Astrocyte (in vitro differentiated cells and primary cell): Measurements from ENCODE around the gene MAMLD1. TPM values are rescaled to one million over a fixed set of nuclear protein-coding genes. Genes with fewer than 3 reads are reported as not detected.
A peak's percentile ranks its signal among the peaks of the same experiment; 100 is the strongest.

ENCODE experiments used
- DNase-seq: peaks from one replicate; pipeline ENCODE4 v3.0.0-alpha.2; 2010; ENCODE audit warnings: low read depth
- FAIRE-seq: peaks from 2 replicates; lab custom pipeline; 2011; peaks lifted over from hg19 to GRCh38; lab: Jason Lieb, UNC
- H2AFZ ChIP-seq: 2 replicates; pipeline ENCODE4 v1.6.0; 2012; ENCODE audit warnings: low read depth, low read length, inconsistent platforms
- H3K27ac ChIP-seq: 2 replicates; pipeline ENCODE4 v1.5.1; 2011; ENCODE audit warnings: low read depth, low read length, inconsistent platforms
- H3K27me3 ChIP-seq: 2 replicates; pipeline ENCODE4 v1.6.0; 2011; ENCODE audit warnings: low read length, inconsistent platforms; ENCODE audit not compliant: insufficient read depth
- H3K36me3 ChIP-seq: 2 replicates; pipeline ENCODE4 v1.5.1; 2011; ENCODE audit warnings: low read length, inconsistent platforms; ENCODE audit not compliant: insufficient read depth
- H3K4me1 ChIP-seq: 2 replicates; pipeline ENCODE4 v1.5.1; 2011; ENCODE audit warnings: low read length, inconsistent platforms; ENCODE audit not compliant: insufficient read depth
- H3K4me2 ChIP-seq: 2 replicates; pipeline ENCODE4 v1.6.0; 2012; ENCODE audit warnings: low read length, inconsistent platforms
- H3K4me3 ChIP-seq: 2 replicates; pipeline ENCODE4 v1.5.1; 2011; ENCODE audit warnings: low read depth, mild to moderate bottlenecking, low read length, inconsistent platforms; ENCODE audit not compliant: insufficient read depth
- H3K79me2 ChIP-seq: 2 replicates; pipeline ENCODE4 v1.6.0; 2012; ENCODE audit warnings: mild to moderate bottlenecking, low read length, inconsistent platforms; ENCODE audit not compliant: insufficient read depth
- H3K9ac ChIP-seq: 2 replicates; pipeline ENCODE4 v1.6.0; 2012; ENCODE audit warnings: mild to moderate bottlenecking, low read length, inconsistent platforms
- H3K9me3 ChIP-seq: 2 replicates; pipeline ENCODE4 v1.5.1; 2012; ENCODE audit warnings: low read depth, mild to moderate bottlenecking, low read length, inconsistent platforms; ENCODE audit not compliant: insufficient read depth
- H4K20me1 ChIP-seq: 2 replicates; pipeline ENCODE4 v1.6.0; 2012; ENCODE audit warnings: low read length, inconsistent platforms; ENCODE audit not compliant: insufficient read depth
- H3K27ac Mint-ChIP-seq: one replicate; pipeline ENCODE4 v1.8.0; 2021; ENCODE audit warnings: mild to moderate bottlenecking, mixed read lengths; ENCODE audit not compliant: unreplicated experiment
- H3K27me3 Mint-ChIP-seq: one replicate; pipeline ENCODE4 v1.8.0; 2021; ENCODE audit warnings: low read depth, mixed read lengths; ENCODE audit not compliant: unreplicated experiment
- H3K36me3 Mint-ChIP-seq: one replicate; pipeline ENCODE4 v1.8.0; 2021; ENCODE audit warnings: low read depth, mixed read lengths; ENCODE audit not compliant: unreplicated experiment
- H3K4me1 Mint-ChIP-seq: one replicate; pipeline ENCODE4 v1.8.0; 2021; ENCODE audit warnings: low read depth, mixed read lengths; ENCODE audit not compliant: unreplicated experiment
- H3K4me3 Mint-ChIP-seq: one replicate; pipeline ENCODE4 v1.8.0; 2021; ENCODE audit warnings: mild to moderate bottlenecking, moderate library complexity, mixed read lengths; ENCODE audit not compliant: unreplicated experiment
- H3K9me3 Mint-ChIP-seq: one replicate; pipeline ENCODE4 v1.8.0; 2021; ENCODE audit warnings: mild to moderate bottlenecking, mixed read lengths; ENCODE audit not compliant: unreplicated experiment
- EZH2 ChIP-seq: IDR thresholded peaks from 2 replicates; pipeline ENCODE4 v1.6.1; 2012; ENCODE audit warnings: mild to moderate bottlenecking, low read length, inconsistent platforms; ENCODE audit not compliant: insufficient read depth
- total RNA-seq: library from RNA; stranded (reverse); gene quantifications from 2 replicates; pipeline ENCODE4 v1.2.1, GENCODE V29; 2021
- TF ChIP-seq, protein P1 (sequence below): IDR thresholded peaks from 2 replicates; pipeline ENCODE4 v1.5.1; 2011; ENCODE audit warnings: low read depth, mild to moderate bottlenecking, inconsistent platforms, low read length, moderate library complexity; ENCODE audit not compliant: insufficient read depth

MAMLD1 gene
- total RNA-seq, 1 donor from 2014 or later = 6.6 TPM

DNA sequence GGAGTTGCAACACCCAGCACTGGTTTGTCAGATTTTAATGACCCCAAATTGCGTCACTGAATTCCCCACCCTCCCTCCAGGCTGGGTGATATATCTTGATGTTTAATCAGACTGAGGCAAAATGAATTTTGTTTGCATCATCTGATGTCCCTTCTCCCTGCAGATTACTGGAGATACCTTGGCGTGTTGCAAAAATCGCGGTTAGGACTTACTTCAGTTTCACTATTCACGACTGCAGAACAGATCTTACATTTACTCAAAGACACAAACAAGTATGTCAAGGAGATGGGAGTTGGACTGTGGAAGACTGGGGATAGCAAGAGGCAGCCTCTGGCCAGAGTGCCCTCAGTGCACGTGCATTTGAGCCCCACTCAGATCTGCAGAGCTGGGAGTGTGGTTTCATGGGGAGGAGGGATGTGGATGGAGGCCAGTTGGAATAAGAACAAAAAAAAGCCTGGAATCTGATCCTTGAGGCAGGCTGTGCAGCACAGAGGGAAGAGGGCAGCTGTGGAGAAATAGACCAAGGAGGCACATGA is 113.1 kb downstream of the MAMLD1 start:
- Histone ChIP-seq H3K9me3 (no peaks in the 10 kb centered on the region), H3K9ac (no peak overlapping the region), H4K20me1 (no peaks in the 10 kb centered on the region), H3K79me2 (no peaks in the 10 kb centered on the region), H3K4me3 (no peak overlapping the region), H3K4me2 (no peak overlapping the region), H3K27ac (no peak overlapping the region), H3K4me1 (no peaks in the 10 kb centered on the region), H3K36me3 (peaks cover 3% of the 10 kb centered on the region), H3K27me3 (no peaks in the 10 kb centered on the region), H2AFZ (no peak overlapping the region)
- DNase-seq (peak; percentile 15), FAIRE-seq (peak; percentile 29)
- H3K27me3 Mint-ChIP-seq = no peaks in the 10 kb centered on the region
- no peak overlapping the region for H3K4me3 Mint-ChIP-seq
- TF ChIP-seq, protein P1, sequence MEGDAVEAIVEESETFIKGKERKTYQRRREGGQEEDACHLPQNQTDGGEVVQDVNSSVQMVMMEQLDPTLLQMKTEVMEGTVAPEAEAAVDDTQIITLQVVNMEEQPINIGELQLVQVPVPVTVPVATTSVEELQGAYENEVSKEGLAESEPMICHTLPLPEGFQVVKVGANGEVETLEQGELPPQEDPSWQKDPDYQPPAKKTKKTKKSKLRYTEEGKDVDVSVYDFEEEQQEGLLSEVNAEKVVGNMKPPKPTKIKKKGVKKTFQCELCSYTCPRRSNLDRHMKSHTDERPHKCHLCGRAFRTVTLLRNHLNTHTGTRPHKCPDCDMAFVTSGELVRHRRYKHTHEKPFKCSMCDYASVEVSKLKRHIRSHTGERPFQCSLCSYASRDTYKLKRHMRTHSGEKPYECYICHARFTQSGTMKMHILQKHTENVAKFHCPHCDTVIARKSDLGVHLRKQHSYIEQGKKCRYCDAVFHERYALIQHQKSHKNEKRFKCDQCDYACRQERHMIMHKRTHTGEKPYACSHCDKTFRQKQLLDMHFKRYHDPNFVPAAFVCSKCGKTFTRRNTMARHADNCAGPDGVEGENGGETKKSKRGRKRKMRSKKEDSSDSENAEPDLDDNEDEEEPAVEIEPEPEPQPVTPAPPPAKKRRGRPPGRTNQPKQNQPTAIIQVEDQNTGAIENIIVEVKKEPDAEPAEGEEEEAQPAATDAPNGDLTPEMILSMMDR = no peak
- TF ChIP-seq EZH2 = no peak
- no peaks in the 10 kb centered on the region for H3K9me3 Mint-ChIP-seq
- H3K4me1 Mint-ChIP-seq = no peaks in the 10 kb centered on the region
- no peak overlapping the region for H3K27ac Mint-ChIP-seq
- H3K36me3 Mint-ChIP-seq = peaks cover 10% of the 10 kb centered on the region

DNA sequence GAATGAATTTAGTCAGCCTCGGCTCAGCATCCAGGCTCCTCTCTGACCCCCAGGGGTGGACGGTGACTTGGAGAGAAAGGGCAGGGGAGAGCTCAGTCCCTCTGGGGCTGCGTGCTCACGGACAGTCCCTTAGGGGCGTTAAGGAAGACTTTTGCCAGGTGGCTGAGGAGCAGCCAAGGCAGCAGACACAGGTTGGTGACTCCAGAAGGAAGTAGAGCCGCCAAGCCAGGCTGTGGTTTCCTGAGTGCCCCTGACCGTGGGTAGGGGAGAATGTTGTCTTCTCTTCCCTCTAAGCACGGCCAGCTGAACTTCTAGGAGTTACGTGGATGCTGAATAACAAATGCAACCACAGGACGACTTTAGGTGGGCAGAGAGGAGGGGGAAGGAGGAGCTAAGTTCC is 114.3 kb downstream of the MAMLD1 start:
- Mint-ChIP-seq H3K27me3 (no peaks in the 10 kb centered on the region), H3K4me3 (no peak overlapping the region), H3K9me3 (no peaks in the 10 kb centered on the region), H3K36me3 (peaks cover 4% of the 10 kb centered on the region), H3K4me1 (peaks cover 4% of the 10 kb centered on the region), H3K27ac (no peak overlapping the region)
- TF ChIP-seq, protein P1 = no peak
- no peak for TF ChIP-seq EZH2
- H2AFZ ChIP-seq = no peak overlapping the region
- no peaks in the 10 kb centered on the region for H3K79me2 ChIP-seq
- H3K4me1 ChIP-seq = peaks cover 4% of the 10 kb centered on the region
- no peak for DNase-seq
- H3K36me3 ChIP-seq = peaks cover 3% of the 10 kb centered on the region
- no peaks in the 10 kb centered on the region for H3K9me3 ChIP-seq
- no peak overlapping the region for H3K9ac ChIP-seq
- H3K27ac ChIP-seq = no peak overlapping the region
- H3K4me2 ChIP-seq = no peak overlapping the region
- H3K27me3 ChIP-seq = no peaks in the 10 kb centered on the region
- H4K20me1 ChIP-seq = no peaks in the 10 kb centered on the region
- H3K4me3 ChIP-seq = no peak overlapping the region
- no peak for FAIRE-seq
